ENCODE data around the gene SCP2D1. TPM values are rescaled to one million over a fixed set of nuclear protein-coding genes. Genes with fewer than 3 reads are reported as not detected.
"Not testable (repeated sequence)": the region's sequence is repeated elsewhere in the genome, so short reads cannot be mapped to it uniquely, and the experiment has no call there.

The SCP2D1 gene
- total RNA-seq: not detected

- ATAC-seq: no peak
Observed at GRCh38 chr20:18813483-18813882, at the start of gene SCP2D1. Gene SCP2D1, plus strand, starts transcription at chr20:18813783. Its CDS starts 33 bp downstream, at chr20:18813816.

- peak; percentile 64 for ATAC-seq
Observed at GRCh38 chr20:18767676-18768075, 45.9 kb upstream of the SCP2D1 start.

GRCh38 chr20:18773566-18773965, 40.0 kb upstream of the SCP2D1 start:
- no peak for ATAC-seq

GRCh38 chr20:18774207-18774606, 39.4 kb upstream of the SCP2D1 start:
- no peak for ATAC-seq

- no peak for ATAC-seq
Observed at GRCh38 chr20:18775633-18776032, 38.0 kb upstream of the SCP2D1 start.

- no peak for ATAC-seq
Observed at GRCh38 chr20:18778690-18779392, 34.7 kb upstream of the SCP2D1 start.

- ATAC-seq: no peak
Observed at GRCh38 chr20:18780385-18781130, 33.0 kb upstream of the SCP2D1 start.

- ATAC-seq: no peak
Observed at GRCh38 chr20:18781509-18781908, 32.1 kb upstream of the SCP2D1 start.

GRCh38 chr20:18783385-18783959, 30.1 kb upstream of the SCP2D1 start:
- no peak for ATAC-seq

GRCh38 chr20:18787046-18787445, 26.5 kb upstream of the SCP2D1 start:
- ATAC-seq: not testable (repeated sequence)

GRCh38 chr20:18788021-18788420, 25.6 kb upstream of the SCP2D1 start:
- ATAC-seq: no peak

- ATAC-seq: no peak
Observed at GRCh38 chr20:18790787-18791186, 22.8 kb upstream of the SCP2D1 start.

- peak; percentile 97 for ATAC-seq
Observed at GRCh38 chr20:18793625-18794427, 19.8 kb upstream of the SCP2D1 start.

- no peak for ATAC-seq
Observed at GRCh38 chr20:18794428-18794787, 19.2 kb upstream of the SCP2D1 start.

- ATAC-seq: no peak
Observed at GRCh38 chr20:18795366-18795765, 18.2 kb upstream of the SCP2D1 start.

- no peak for ATAC-seq
Observed at GRCh38 chr20:18796282-18796833, 17.2 kb upstream of the SCP2D1 start.

GRCh38 chr20:18801516-18801915, 12.1 kb upstream of the SCP2D1 start:
- ATAC-seq: no peak

- no peak for ATAC-seq
Observed at GRCh38 chr20:18802012-18802634, 11.5 kb upstream of the SCP2D1 start.

- peak; percentile 54 for ATAC-seq
Observed at GRCh38 chr20:18805881-18806280, 7.7 kb upstream of the SCP2D1 start.

- no peak for ATAC-seq
Observed at GRCh38 chr20:18808712-18809111, 4.9 kb upstream of the SCP2D1 start.

- no peak for ATAC-seq
Observed at GRCh38 chr20:18811186-18811585, 2.4 kb upstream of the SCP2D1 start.

GRCh38 chr20:18811904-18812303, 1.7 kb upstream of the SCP2D1 start:
- no peak for ATAC-seq

Measured in esophagus mucosa (tissue), 1 donor.